PC-3 (cell line): Measurements from ENCODE around the gene QARS1. TPM values are rescaled to one million over a fixed set of nuclear protein-coding genes. Genes with fewer than 3 reads are reported as not detected.

Experiments used
- ATAC-seq: fragments of 200-7000 bp; cut with Tn5 transposase; 2 replicates; pipeline ENCODE4 v1.9.1; 2020; ENCODE audit warnings: mild to moderate bottlenecking, moderate library complexity
- BruUV-seq: library from RNA; stranded (reverse); fragments of 400-500 nt; replicated peaks from 2 replicates; lab custom pipeline; 2021; lab: Mats Ljungman, UMichigan
- CTCF ChIA-PET: fragments of 300-600 bp; sonication (Branson Sonifier 250); formaldehyde crosslinking; loops from one replicate; lab custom pipeline; 2022; ENCODE audit warnings: antibody characterized with exemption; lab: Charles Lee
- POLR2A ChIA-PET: fragments of 300-600 bp; sonication (Branson Sonifier 250); formaldehyde crosslinking; loops from one replicate; lab custom pipeline; 2022; ENCODE audit warnings: antibody characterized with exemption; ENCODE audit not compliant: unreplicated experiment; lab: Charles Lee
- DNase-seq: peaks from one replicate; pipeline ENCODE4 v3.0.0-alpha.2; 2015
- H2AFZ ChIP-seq: fragments of 300-600 bp; sonication (generic); 2 replicates; pipeline ENCODE4 v1.6.0; 2016; ENCODE audit warnings: antibody characterized with exemption, low read length
- H3F3A ChIP-seq: fragments of 300-600 bp; sonication (generic); one replicate; pipeline ENCODE4 v1.6.0; 2017; ENCODE audit warnings: antibody characterized with exemption, low read length, control low read depth, mild to moderate bottlenecking; ENCODE audit not compliant: unreplicated experiment
- H3K27ac ChIP-seq: fragments of 300-600 bp; sonication (generic); 2 replicates; pipeline ENCODE4 v1.5.1; 2016; ENCODE audit warnings: mild to moderate bottlenecking, low read length
- H3K27me3 ChIP-seq: fragments of 300-600 bp; sonication (generic); 2 replicates; pipeline ENCODE4 v1.6.1; 2016; ENCODE audit warnings: low read length, mixed read lengths
- H3K36me3 ChIP-seq: fragments of 300-600 bp; sonication (generic); 2 replicates; pipeline ENCODE4 v1.6.1; 2016; ENCODE audit warnings: low read depth, mixed run types, low read length, mixed read lengths
- H3K4me1 ChIP-seq: fragments of 300-600 bp; sonication (generic); 2 replicates; pipeline ENCODE4 v1.5.1; 2016; ENCODE audit warnings: low read length; ENCODE audit not compliant: insufficient read depth
- H3K4me2 ChIP-seq: fragments of 300-600 bp; sonication (generic); 2 replicates; pipeline ENCODE4 v1.6.0; 2016; ENCODE audit warnings: low read length
- H3K4me3 ChIP-seq: fragments of 300-600 bp; sonication (generic); 2 replicates; pipeline ENCODE4 v1.5.1; 2016; ENCODE audit warnings: mild to moderate bottlenecking, low read length, mixed read lengths
- H3K79me2 ChIP-seq: fragments of 300-600 bp; sonication (generic); 2 replicates; pipeline ENCODE4 v1.6.1; 2017; ENCODE audit warnings: low read length, mixed read lengths
- H3K9ac ChIP-seq: fragments of 300-600 bp; sonication (generic); 2 replicates; pipeline ENCODE4 v1.6.0; 2016; ENCODE audit warnings: mild to moderate bottlenecking, low read length
- H3K9me2 ChIP-seq: fragments of 300-600 bp; sonication (generic); replicated peaks from 2 replicates; pipeline ENCODE4 v1.6.1; 2016; ENCODE audit warnings: mixed run types, low read length, mixed read lengths
- H3K9me3 ChIP-seq: fragments of 300-600 bp; sonication (generic); 2 replicates; pipeline ENCODE4 v1.6.1; 2016; ENCODE audit warnings: low read length, mixed read lengths
- H4K20me1 ChIP-seq: fragments of 300-600 bp; sonication (generic); 2 replicates; pipeline ENCODE4 v1.6.1; 2016; ENCODE audit warnings: low read length, mixed read lengths
- CTCF ChIP-seq: fragments of 300-600 bp; sonication (generic); conservative IDR thresholded peaks from 2 replicates; pipeline ENCODE4 v1.5.1; 2017; ENCODE audit warnings: antibody characterized with exemption, low read depth, mild to moderate bottlenecking, low read length
- EZH2 ChIP-seq: fragments of 300-600 bp; sonication (generic); IDR thresholded peaks from one replicate; pipeline ENCODE4 v1.6.1; 2017; ENCODE audit warnings: antibody characterized with exemption, mild to moderate bottlenecking, low read length; ENCODE audit not compliant: unreplicated experiment
- EZH2phosphoT487 ChIP-seq: fragments of 300-600 bp; sonication (generic); IDR thresholded peaks from 2 replicates; pipeline ENCODE4 v1.6.1; 2018; ENCODE audit warnings: mild to moderate bottlenecking, antibody characterized with exemption, low read length, borderline replicate concordance
- intact Hi-C: fragments of 100-400 bp; cut with micrococcal nuclease; formaldehyde crosslinking; loops from 2 replicates; pipeline ENCODE4 v1.9.0; 2023
- microRNA-seq: library from miRNA; unstranded; fragments of <30 nt; microRNA quantifications from one replicate; pipeline ENCODE4 v1.1.0, GENCODE V29; 2020; ENCODE audit not compliant: unreplicated experiment
- total RNA-seq: library from RNA; depleted of rRNA; stranded (reverse); fragments of >200 nt; gene quantifications from 2 replicates; pipeline ENCODE4 v1.2.3, GENCODE V29; 2014; rRNA removed

The QARS1 gene
- total RNA-seq, 1 experiment from 2014 or later, result 316 TPM

GRCh38 chr3:49054344-49054862, 50.2 kb downstream of the QARS1 start:
- Histone ChIP-seq H3K27me3 (no peaks in the 10 kb centered on the region), H3K36me3 (peaks cover 48% of the 10 kb centered on the region), H3K79me2 (peaks cover 20% of the 10 kb centered on the region), H3K4me2 (no peak overlapping the region), H3K9me2 (no peaks in the 10 kb centered on the region), H4K20me1 (no peaks in the 10 kb centered on the region), H3K27ac (no peak overlapping the region), H2AFZ (no peak overlapping the region), H3K9me3 (no peaks in the 10 kb centered on the region), H3K4me1 (no peaks in the 10 kb centered on the region), H3K9ac (no peak overlapping the region), H3F3A (no peaks in the 10 kb centered on the region), H3K4me3 (no peak overlapping the region)
- no peak for ATAC-seq
- no peak for DNase-seq
- BruUV-seq, result no TSS peak
- TF ChIP-seq EZH2phosphoT487 (no peak), EZH2 (no peak), CTCF (no peak)
- CTCF ChIA-PET, result no interaction called here
- POLR2A ChIA-PET, result no interaction called here
- intact Hi-C loops, result no loop called here

GRCh38 chr3:49053543-49053942, 51.0 kb downstream of the QARS1 start:
- POLR2A ChIA-PET, result no interaction called here
- H4K20me1 ChIP-seq, result no peaks in the 10 kb centered on the region
- no peak overlapping the region for H3K27ac ChIP-seq
- CTCF ChIA-PET, result no interaction called here
- H3K79me2 ChIP-seq, result peaks cover 20% of the 10 kb centered on the region
- intact Hi-C loops, result no loop called here
- H3K4me1 ChIP-seq, result no peaks in the 10 kb centered on the region
- no peaks in the 10 kb centered on the region for H3K9me3 ChIP-seq
- no peak for DNase-seq
- H3F3A ChIP-seq, result no peaks in the 10 kb centered on the region
- no peaks in the 10 kb centered on the region for H3K9me2 ChIP-seq
- H3K4me3 ChIP-seq, result no peak overlapping the region
- no peak for ATAC-seq
- no peak overlapping the region for H3K4me2 ChIP-seq
- no TSS peak for BruUV-seq
- H3K9ac ChIP-seq, result no peak overlapping the region
- TF ChIP-seq CTCF (no peak), EZH2phosphoT487 (no peak), EZH2 (no peak)
- H2AFZ ChIP-seq, result no peak overlapping the region
- H3K27me3 ChIP-seq, result no peaks in the 10 kb centered on the region
- peaks cover 48% of the 10 kb centered on the region for H3K36me3 ChIP-seq

Small RNA genes within 50 kb of the gene (microRNA-seq; reads per million reads assigned to microRNA genes)
- gene MIR6890, result 1.3 reads per million

Other genes starting within 250 kb of the QARS1 start
- 17.7 and 19.0 TPM in 2 replicates for gene SLC25A20, start 205.9 kb downstream of the QARS1 start, total RNA-seq
- gene ARIH2, start 185.9 kb downstream of the QARS1 start, total RNA-seq, result 136 and 156 TPM in 2 replicates
- gene P4HTM, start 114.5 kb downstream of the QARS1 start, total RNA-seq, result 44.5 and 50.1 TPM in 2 replicates
- gene WDR6, start 97.4 kb downstream of the QARS1 start, total RNA-seq, result 92.7 and 117 TPM in 2 replicates
- gene DALRD3, start 86.2 kb downstream of the QARS1 start, total RNA-seq, result 37.2 and 43.3 TPM in 2 replicates
- gene NDUFAF3, start 82.6 kb downstream of the QARS1 start, total RNA-seq, result 191 and 211 TPM in 2 replicates
- 532 and 576 TPM in 2 replicates for gene IMPDH2, start 75.4 kb downstream of the QARS1 start, total RNA-seq
- 90.2 and 124 TPM in 2 replicates for gene QRICH1, start 10.7 kb downstream of the QARS1 start, total RNA-seq
- 84.4 and 86.7 TPM in 2 replicates for gene USP19, start 16.1 kb upstream of the QARS1 start, total RNA-seq
- gene LAMB2, start 28.3 kb upstream of the QARS1 start, total RNA-seq, result 240 and 365 TPM in 2 replicates
- 19.4 and 27.7 TPM in 2 replicates for gene CCDC71, start 61.6 kb upstream of the QARS1 start, total RNA-seq
- gene KLHDC8B, start 66.8 kb upstream of the QARS1 start, total RNA-seq, result 24.3 and 34.4 TPM in 2 replicates
- gene C3orf62, start 172.5 kb upstream of the QARS1 start, total RNA-seq, result 3.9 and 10.3 TPM in 2 replicates
- 19.9 and 22.8 TPM in 2 replicates for gene USP4, start 235.3 kb upstream of the QARS1 start, total RNA-seq